ENCODE measurements around the gene CD28.

CD28 gene

DNA sequence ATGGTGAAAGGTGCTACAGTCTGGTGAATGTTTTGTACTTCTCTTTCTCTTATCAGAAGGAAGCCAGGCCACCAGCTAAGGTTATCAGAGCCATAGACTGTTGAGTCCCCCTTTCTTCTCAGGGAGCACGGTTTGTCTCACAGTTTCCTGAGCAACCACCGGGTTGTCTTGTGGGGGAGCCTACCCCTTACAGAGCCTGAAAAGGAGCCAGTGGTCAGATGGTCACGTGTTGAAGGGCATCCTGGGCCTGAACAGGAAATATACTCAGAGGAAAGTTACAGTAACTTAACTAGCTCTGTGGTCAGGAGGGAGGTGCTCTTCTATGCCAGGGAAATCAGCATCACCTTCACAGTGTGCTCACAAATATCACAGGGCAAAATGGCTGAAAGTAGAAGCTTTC is 11.6 kb downstream of the CD28 start:
- Histone ChIP-seq H3K79me2 (ENCODE audit: control insufficient read depth, insufficient read depth, low read length, poor library complexity) (no peaks in the 10 kb centered on the region), H3K4me1 (ENCODE audit: control insufficient read depth in 1 of 2, insufficient read depth in 2 of 2, low read length in 2 of 2) (no peaks in the 10 kb centered on the region), H3K27ac (ENCODE audit: low read depth, low read length) (no peak overlapping the region), H2AFZ (ENCODE audit: insufficient read depth, low read length, poor library complexity) (no peak overlapping the region), H3K14ac (ENCODE audit: low read length) (no peak overlapping the region), H3K4me3 (ENCODE audit: low read depth, low read length) (no peak overlapping the region), H3K9me3 (ENCODE audit: insufficient read depth, low read depth, low read length) (no peaks in the 10 kb centered on the region), H3K36me3 (ENCODE audit: control insufficient read depth in 1 of 2, insufficient read depth in 2 of 2, low read length in 2 of 2) (no peaks in the 10 kb centered on the region), H4K8ac (ENCODE audit: low read depth, low read length) (no peak overlapping the region), H3K4me2 (ENCODE audit: low read length) (no peak overlapping the region), H4K91ac (ENCODE audit: low read depth, low read length) (no peak overlapping the region), H2BK120ac (ENCODE audit: insufficient read depth, low read length, poor library complexity) (no peak overlapping the region), H2AK5ac (ENCODE audit: low read length) (no peak overlapping the region), H3K79me1 (ENCODE audit: low read length) (no peaks in the 10 kb centered on the region), H3K23ac (ENCODE audit: low read length) (no peak overlapping the region), H2BK5ac (ENCODE audit: low read depth, low read length, poor library complexity) (no peak overlapping the region), H3K18ac (ENCODE audit: low read length) (no peak overlapping the region), H3K9ac (ENCODE audit: low read length) (no peak overlapping the region), H3K27me3 (ENCODE audit: insufficient read depth, low read length) (no peaks in the 10 kb centered on the region), H2BK12ac (ENCODE audit: low read length) (no peak overlapping the region), H4K12ac (ENCODE audit: low read depth, low read length) (no peak overlapping the region), H3K4ac (ENCODE audit: low read depth, low read length) (no peak overlapping the region)
- no peak for DNase-seq
- WGBS (ENCODE audit: extremely low coverage, insufficient coverage, insufficient read length) = no CpG with 5 or more reads among the region's 3 CpGs

DNA sequence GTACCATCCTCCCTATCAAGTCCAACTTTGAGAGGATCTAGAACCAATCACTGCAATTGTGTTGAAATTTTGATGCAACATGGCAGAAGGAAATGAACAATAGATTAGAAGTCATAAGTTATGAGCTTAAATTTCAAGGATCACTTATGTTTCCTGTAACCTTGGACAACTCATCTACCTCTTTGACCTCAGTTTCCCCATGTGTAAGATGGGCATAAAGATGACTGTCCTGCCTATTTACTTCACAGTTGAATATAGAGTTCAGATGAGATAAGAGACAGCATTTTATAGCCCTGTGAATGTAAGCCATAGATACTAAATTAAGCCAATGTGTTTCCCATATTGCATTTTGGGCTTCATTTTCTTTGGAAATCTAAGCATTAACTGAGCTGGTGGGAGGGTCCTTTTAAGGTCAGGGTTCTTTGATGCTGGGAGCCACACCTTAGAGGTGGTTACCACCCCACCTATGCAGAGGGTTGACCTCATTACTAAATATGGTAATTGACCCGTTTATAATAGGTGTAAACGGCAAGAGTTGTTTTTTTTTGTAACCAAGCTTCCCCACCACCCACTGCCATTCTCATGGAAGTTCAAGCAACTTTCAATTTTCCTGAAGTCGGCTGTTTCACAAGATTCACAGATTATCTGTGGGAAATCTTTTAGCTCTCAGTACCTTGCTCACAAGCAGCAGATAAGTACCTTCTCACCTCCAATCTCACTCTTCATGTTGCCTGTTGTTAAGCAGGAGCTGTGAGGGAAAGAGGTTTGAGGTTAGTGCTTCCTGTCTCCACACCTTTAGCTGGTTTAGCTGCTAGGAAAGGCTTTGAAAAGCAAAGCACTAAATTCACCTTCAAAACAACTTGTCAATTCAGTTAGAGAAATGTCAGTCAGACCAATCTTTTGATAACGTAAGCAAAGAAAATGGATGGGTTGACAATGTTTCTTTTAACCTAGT is 13.3 kb downstream of the CD28 start:
- H3K4me2 ChIP-seq (ENCODE audit: low read length) = no peak overlapping the region
- H3K27me3 ChIP-seq (ENCODE audit: insufficient read depth, low read length) = no peaks in the 10 kb centered on the region
- no peaks in the 10 kb centered on the region for H3K4me1 ChIP-seq (ENCODE audit: control insufficient read depth in 1 of 2, insufficient read depth in 2 of 2, low read length in 2 of 2)
- H3K4me3 ChIP-seq (ENCODE audit: low read depth, low read length) = no peak overlapping the region
- H4K91ac ChIP-seq (ENCODE audit: low read depth, low read length) = no peak overlapping the region
- H2BK5ac ChIP-seq (ENCODE audit: low read depth, low read length, poor library complexity) = no peak overlapping the region
- H4K8ac ChIP-seq (ENCODE audit: low read depth, low read length) = no peak overlapping the region
- no peak overlapping the region for H3K9ac ChIP-seq (ENCODE audit: low read length)
- no peak overlapping the region for H2BK120ac ChIP-seq (ENCODE audit: insufficient read depth, low read length, poor library complexity)
- WGBS (ENCODE audit: extremely low coverage, insufficient coverage, insufficient read length) = no CpG with 5 or more reads among the region's 4 CpGs
- no peaks in the 10 kb centered on the region for H3K36me3 ChIP-seq (ENCODE audit: control insufficient read depth in 1 of 2, insufficient read depth in 2 of 2, low read length in 2 of 2)
- no peak overlapping the region for H3K4ac ChIP-seq (ENCODE audit: low read depth, low read length)
- no peak overlapping the region for H2BK12ac ChIP-seq (ENCODE audit: low read length)
- no peak overlapping the region for H2AFZ ChIP-seq (ENCODE audit: insufficient read depth, low read length, poor library complexity)
- no peak overlapping the region for H3K18ac ChIP-seq (ENCODE audit: low read length)
- H3K23ac ChIP-seq (ENCODE audit: low read length) = no peak overlapping the region
- no peak overlapping the region for H2AK5ac ChIP-seq (ENCODE audit: low read length)
- H3K9me3 ChIP-seq (ENCODE audit: insufficient read depth, low read depth, low read length) = no peaks in the 10 kb centered on the region
- no peaks in the 10 kb centered on the region for H3K79me1 ChIP-seq (ENCODE audit: low read length)
- no peak for DNase-seq
- no peak overlapping the region for H4K12ac ChIP-seq (ENCODE audit: low read depth, low read length)
- no peak overlapping the region for H3K27ac ChIP-seq (ENCODE audit: low read depth, low read length)
- no peak overlapping the region for H3K14ac ChIP-seq (ENCODE audit: low read length)
- H3K79me2 ChIP-seq (ENCODE audit: control insufficient read depth, insufficient read depth, low read length, poor library complexity) = no peaks in the 10 kb centered on the region

DNA sequence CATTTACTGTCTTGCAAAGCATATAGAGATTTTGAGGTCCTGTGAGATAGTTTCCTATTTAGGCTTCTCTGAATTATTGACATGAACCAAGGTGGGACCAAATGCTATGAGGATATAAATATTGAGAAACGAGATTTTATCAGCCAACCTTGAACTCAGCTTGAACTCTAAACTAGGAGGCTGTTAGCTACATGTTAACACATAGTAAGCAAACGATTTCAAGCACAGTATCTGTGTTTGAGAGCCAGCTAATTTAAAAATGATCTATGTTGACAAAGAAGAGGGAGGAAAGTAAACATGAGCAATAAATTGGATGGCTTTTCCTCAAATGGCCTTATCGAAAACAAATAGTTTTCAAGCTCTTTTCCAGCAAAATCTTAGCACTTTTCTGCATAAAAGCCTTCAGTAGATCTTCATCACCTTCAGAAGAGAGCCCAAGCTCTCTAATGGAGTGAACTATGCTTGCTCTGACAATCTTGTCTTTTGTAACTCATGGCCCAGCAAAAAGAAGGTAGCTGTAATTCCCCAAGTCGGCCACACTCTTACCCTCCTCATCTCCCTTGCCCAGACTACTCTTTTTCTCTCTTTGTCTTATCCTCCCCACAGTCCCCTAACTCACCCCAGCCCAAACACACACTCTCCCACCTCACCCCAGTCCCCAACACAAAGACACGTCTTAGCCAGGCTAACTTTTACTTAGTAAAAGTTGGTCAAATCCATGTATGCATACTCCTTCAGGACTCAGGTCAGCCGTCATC is 14.7 kb downstream of the CD28 start:
- Histone ChIP-seq H4K8ac (ENCODE audit: low read depth, low read length) (no peak overlapping the region), H2BK120ac (ENCODE audit: insufficient read depth, low read length, poor library complexity) (no peak overlapping the region), H4K91ac (ENCODE audit: low read depth, low read length) (no peak overlapping the region), H3K79me1 (ENCODE audit: low read length) (no peaks in the 10 kb centered on the region), H3K79me2 (ENCODE audit: control insufficient read depth, insufficient read depth, low read length, poor library complexity) (no peaks in the 10 kb centered on the region), H3K4ac (ENCODE audit: low read depth, low read length) (no peak overlapping the region), H3K9me3 (ENCODE audit: insufficient read depth, low read depth, low read length) (no peaks in the 10 kb centered on the region), H2AK5ac (ENCODE audit: low read length) (no peak overlapping the region), H3K23ac (ENCODE audit: low read length) (no peak overlapping the region), H3K14ac (ENCODE audit: low read length) (no peak overlapping the region), H4K12ac (ENCODE audit: low read depth, low read length) (no peak overlapping the region), H2BK5ac (ENCODE audit: low read depth, low read length, poor library complexity) (no peak overlapping the region), H3K4me1 (ENCODE audit: control insufficient read depth in 1 of 2, insufficient read depth in 2 of 2, low read length in 2 of 2) (no peaks in the 10 kb centered on the region), H3K18ac (ENCODE audit: low read length) (no peak overlapping the region), H3K36me3 (ENCODE audit: control insufficient read depth in 1 of 2, insufficient read depth in 2 of 2, low read length in 2 of 2) (no peaks in the 10 kb centered on the region), H3K4me2 (ENCODE audit: low read length) (no peak overlapping the region), H3K9ac (ENCODE audit: low read length) (no peak overlapping the region), H3K4me3 (ENCODE audit: low read depth, low read length) (no peak overlapping the region), H2AFZ (ENCODE audit: insufficient read depth, low read length, poor library complexity) (no peak overlapping the region), H3K27ac (ENCODE audit: low read depth, low read length) (no peak overlapping the region), H3K27me3 (ENCODE audit: insufficient read depth, low read length) (no peaks in the 10 kb centered on the region), H2BK12ac (ENCODE audit: low read length) (no peak overlapping the region)
- no peak for DNase-seq
- no CpG with 5 or more reads among the region's 6 CpGs for WGBS (ENCODE audit: extremely low coverage, insufficient coverage, insufficient read length)

DNA sequence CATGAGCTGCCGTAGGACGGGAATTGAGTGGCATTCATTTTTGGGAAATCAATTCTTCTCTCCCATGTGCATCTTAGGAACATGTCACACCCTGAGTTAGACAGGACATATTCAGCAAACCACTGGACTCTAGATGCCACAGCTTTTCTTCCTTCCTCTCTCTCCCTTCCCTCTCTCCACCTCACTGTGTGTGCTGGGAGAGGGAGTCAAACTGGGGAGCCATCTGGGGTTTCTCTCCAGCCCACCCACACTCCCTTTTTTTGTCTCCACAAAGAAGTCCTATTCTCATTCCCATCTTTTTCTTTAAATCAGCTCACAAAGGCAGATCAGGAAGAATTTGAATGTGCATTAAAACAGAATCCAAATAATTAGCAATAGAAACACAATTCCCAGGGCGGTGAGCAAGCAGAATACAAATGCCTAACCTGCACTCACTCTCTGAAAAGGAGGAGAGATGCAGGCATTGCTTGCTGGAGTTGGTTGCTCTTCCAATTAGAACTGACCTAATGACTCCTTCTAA is 15.4 kb downstream of the CD28 start:
- no peak for DNase-seq
- no peak overlapping the region for H3K4me3 ChIP-seq (ENCODE audit: low read depth, low read length)
- H3K36me3 ChIP-seq (ENCODE audit: control insufficient read depth in 1 of 2, insufficient read depth in 2 of 2, low read length in 2 of 2) = no peaks in the 10 kb centered on the region

More for the DNA sequence above, 15.4 kb downstream of the CD28 start:
- Histone ChIP-seq H3K4me1 (ENCODE audit: control insufficient read depth in 1 of 2, insufficient read depth in 2 of 2, low read length in 2 of 2) (no peaks in the 10 kb centered on the region), H3K27me3 (ENCODE audit: insufficient read depth, low read length) (no peaks in the 10 kb centered on the region), H2BK12ac (ENCODE audit: low read length) (no peak overlapping the region), H3K23ac (ENCODE audit: low read length) (no peak overlapping the region), H3K79me2 (ENCODE audit: control insufficient read depth, insufficient read depth, low read length, poor library complexity) (no peaks in the 10 kb centered on the region), H2AK5ac (ENCODE audit: low read length) (no peak overlapping the region), H3K79me1 (ENCODE audit: low read length) (no peaks in the 10 kb centered on the region), H3K18ac (ENCODE audit: low read length) (no peak overlapping the region), H3K4ac (ENCODE audit: low read depth, low read length) (no peak overlapping the region), H3K4me2 (ENCODE audit: low read length) (no peak overlapping the region), H2BK120ac (ENCODE audit: insufficient read depth, low read length, poor library complexity) (no peak overlapping the region), H2BK5ac (ENCODE audit: low read depth, low read length, poor library complexity) (no peak overlapping the region), H4K8ac (ENCODE audit: low read depth, low read length) (no peak overlapping the region), H3K9me3 (ENCODE audit: insufficient read depth, low read depth, low read length) (no peaks in the 10 kb centered on the region), H4K12ac (ENCODE audit: low read depth, low read length) (no peak overlapping the region), H3K27ac (ENCODE audit: low read depth, low read length) (no peak overlapping the region), H2AFZ (ENCODE audit: insufficient read depth, low read length, poor library complexity) (no peak overlapping the region), H3K9ac (ENCODE audit: low read length) (no peak overlapping the region), H4K91ac (ENCODE audit: low read depth, low read length) (no peak overlapping the region), H3K14ac (ENCODE audit: low read length) (no peak overlapping the region)
- WGBS (ENCODE audit: extremely low coverage, insufficient coverage, insufficient read length) = no CpG with 5 or more reads among the region's 3 CpGs

Data from trophoblast cell (in vitro differentiated cells and primary cell).